ENCODE results near the gene DHODH.

Gene DHODH

DNA sequence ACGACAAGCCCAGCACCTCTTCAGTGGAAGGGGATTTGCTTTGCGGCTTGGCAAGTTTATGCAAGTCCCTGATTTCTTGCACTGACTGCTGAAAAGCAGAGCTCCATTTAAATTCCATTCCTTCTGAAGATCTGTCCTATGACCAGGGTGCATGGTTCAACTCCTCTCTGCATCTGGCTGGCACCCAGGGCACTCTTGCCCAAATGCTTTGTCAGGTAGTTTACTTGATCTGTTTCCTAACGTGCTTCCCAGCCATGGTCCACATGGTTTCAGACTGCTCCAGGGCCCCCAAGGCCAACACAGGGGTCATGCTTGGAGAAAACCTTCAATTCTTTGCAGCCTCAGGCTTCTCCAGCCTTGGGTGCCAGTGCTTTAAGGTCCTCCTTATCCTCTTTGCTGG, 34.5 kb downstream of the DHODH start:
- H3K27ac ChIP-seq (ENCODE audit: poor library complexity, severe bottlenecking), result no peak overlapping the region
- no peaks in the 10 kb centered on the region for H3K4me1 ChIP-seq (ENCODE audit: insufficient read depth, poor library complexity, severe bottlenecking)
- no peak for DNase-seq (ENCODE audit: low spot score)
- H3K27me3 ChIP-seq (ENCODE audit: insufficient read depth, poor library complexity, severe bottlenecking), result no peaks in the 10 kb centered on the region
- ATAC-seq (ENCODE audit: low read depth), result no peak
- H3K36me3 ChIP-seq (ENCODE audit: low read depth), result no peaks in the 10 kb centered on the region
- TF ChIP-seq, protein P1, sequence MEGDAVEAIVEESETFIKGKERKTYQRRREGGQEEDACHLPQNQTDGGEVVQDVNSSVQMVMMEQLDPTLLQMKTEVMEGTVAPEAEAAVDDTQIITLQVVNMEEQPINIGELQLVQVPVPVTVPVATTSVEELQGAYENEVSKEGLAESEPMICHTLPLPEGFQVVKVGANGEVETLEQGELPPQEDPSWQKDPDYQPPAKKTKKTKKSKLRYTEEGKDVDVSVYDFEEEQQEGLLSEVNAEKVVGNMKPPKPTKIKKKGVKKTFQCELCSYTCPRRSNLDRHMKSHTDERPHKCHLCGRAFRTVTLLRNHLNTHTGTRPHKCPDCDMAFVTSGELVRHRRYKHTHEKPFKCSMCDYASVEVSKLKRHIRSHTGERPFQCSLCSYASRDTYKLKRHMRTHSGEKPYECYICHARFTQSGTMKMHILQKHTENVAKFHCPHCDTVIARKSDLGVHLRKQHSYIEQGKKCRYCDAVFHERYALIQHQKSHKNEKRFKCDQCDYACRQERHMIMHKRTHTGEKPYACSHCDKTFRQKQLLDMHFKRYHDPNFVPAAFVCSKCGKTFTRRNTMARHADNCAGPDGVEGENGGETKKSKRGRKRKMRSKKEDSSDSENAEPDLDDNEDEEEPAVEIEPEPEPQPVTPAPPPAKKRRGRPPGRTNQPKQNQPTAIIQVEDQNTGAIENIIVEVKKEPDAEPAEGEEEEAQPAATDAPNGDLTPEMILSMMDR (IDR thresholded peaks at IDR 0.05; ENCODE audit: poor library complexity, severe bottlenecking), result no peak
- no peaks in the 10 kb centered on the region for H3K9me3 ChIP-seq (ENCODE audit: severe bottlenecking)
- H3K4me3 ChIP-seq (ENCODE audit: severe bottlenecking), result no peak overlapping the region

DNA sequence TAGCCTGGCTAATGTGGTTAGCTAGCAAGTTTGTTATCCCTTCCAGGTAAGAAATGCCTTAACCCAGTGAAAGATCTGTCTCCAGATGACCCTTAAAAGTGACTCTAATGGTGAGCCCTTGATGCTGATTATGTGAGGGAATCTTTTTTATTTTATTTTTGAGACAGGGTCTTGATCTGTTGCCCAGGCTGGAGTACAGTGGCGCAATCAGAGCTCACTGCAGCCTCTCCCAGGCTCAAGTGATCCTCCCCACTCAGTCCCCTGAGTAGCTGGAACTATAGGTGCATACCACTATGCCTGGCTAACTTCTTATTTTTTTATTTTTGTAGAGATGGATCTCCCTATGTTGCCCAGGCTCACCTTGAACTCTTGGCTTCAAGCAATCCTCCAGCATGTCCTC, 35.0 kb downstream of the DHODH start:
- TF ChIP-seq, protein P1 (IDR thresholded peaks at IDR 0.05; ENCODE audit: poor library complexity, severe bottlenecking), result no peak
- DNase-seq (ENCODE audit: low spot score) (no peak), ATAC-seq (ENCODE audit: low read depth) (no peak)
- no peak overlapping the region for H3K4me3 ChIP-seq (ENCODE audit: severe bottlenecking)
- no peaks in the 10 kb centered on the region for H3K4me1 ChIP-seq (ENCODE audit: insufficient read depth, poor library complexity, severe bottlenecking)
- no peaks in the 10 kb centered on the region for H3K9me3 ChIP-seq (ENCODE audit: severe bottlenecking)
- no peak overlapping the region for H3K27ac ChIP-seq (ENCODE audit: poor library complexity, severe bottlenecking)
- no peaks in the 10 kb centered on the region for H3K27me3 ChIP-seq (ENCODE audit: insufficient read depth, poor library complexity, severe bottlenecking)
- H3K36me3 ChIP-seq (ENCODE audit: low read depth), result no peaks in the 10 kb centered on the region

DNA sequence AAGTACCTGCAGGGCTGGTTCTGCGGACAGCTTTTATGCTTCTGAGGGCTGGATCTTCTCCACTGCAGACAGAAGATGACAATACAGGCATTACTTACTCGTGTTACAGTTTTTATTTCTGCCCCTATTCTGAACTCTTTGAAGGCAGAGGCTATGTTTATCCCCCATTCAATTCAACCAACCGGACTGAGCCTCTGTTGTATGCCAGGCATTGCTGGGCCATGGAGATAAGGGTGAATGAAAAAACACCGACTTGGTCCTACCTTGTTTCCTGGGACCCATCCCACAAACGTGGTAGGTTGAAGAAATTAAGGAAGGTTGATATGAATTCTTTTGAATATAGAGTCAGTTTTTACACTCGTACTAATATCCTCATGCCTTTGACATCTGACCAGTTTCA, 35.8 kb downstream of the DHODH start:
- Histone ChIP-seq H3K36me3 (ENCODE audit: low read depth) (no peaks in the 10 kb centered on the region), H3K9me3 (ENCODE audit: severe bottlenecking) (no peaks in the 10 kb centered on the region), H3K27ac (ENCODE audit: poor library complexity, severe bottlenecking) (no peak overlapping the region), H3K4me1 (ENCODE audit: insufficient read depth, poor library complexity, severe bottlenecking) (no peaks in the 10 kb centered on the region), H3K4me3 (ENCODE audit: severe bottlenecking) (no peak overlapping the region), H3K27me3 (ENCODE audit: insufficient read depth, poor library complexity, severe bottlenecking) (no peaks in the 10 kb centered on the region)
- no peak for ATAC-seq (ENCODE audit: low read depth)
- TF ChIP-seq, protein P1 (IDR thresholded peaks at IDR 0.05; ENCODE audit: poor library complexity, severe bottlenecking), result no peak
- DNase-seq (ENCODE audit: low spot score), result no peak

DNA sequence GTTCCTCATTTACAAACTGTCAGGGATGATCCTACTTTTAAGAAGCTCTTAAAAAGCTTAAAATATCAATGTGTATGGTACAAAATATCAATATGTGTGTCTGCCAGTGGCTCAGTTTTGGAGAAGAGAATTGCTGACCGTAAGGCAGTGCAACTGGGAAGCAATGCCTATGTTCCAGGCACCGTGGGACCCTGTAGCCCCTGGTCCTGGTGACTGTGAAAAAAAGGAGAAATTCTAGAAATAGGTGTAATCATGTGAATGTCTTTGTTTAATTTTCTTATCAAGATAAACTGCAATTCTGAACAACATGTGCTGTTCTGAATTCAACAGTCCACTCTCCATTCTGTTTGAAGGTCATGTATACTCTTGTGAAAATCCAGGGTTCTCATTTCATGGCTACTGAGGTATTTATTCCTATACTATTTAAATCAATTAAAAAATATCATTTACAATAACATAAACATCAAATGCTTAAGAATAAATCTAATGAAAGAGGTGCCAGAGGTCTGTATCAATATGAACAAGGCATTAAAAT, 36.3 kb downstream of the DHODH start:
- Histone ChIP-seq H3K9me3 (ENCODE audit: severe bottlenecking) (no peaks in the 10 kb centered on the region), H3K4me3 (ENCODE audit: severe bottlenecking) (no peak overlapping the region), H3K27me3 (ENCODE audit: insufficient read depth, poor library complexity, severe bottlenecking) (no peaks in the 10 kb centered on the region), H3K4me1 (ENCODE audit: insufficient read depth, poor library complexity, severe bottlenecking) (no peaks in the 10 kb centered on the region), H3K36me3 (ENCODE audit: low read depth) (no peaks in the 10 kb centered on the region), H3K27ac (ENCODE audit: poor library complexity, severe bottlenecking) (no peak overlapping the region)
- DNase-seq (ENCODE audit: low spot score), result no peak
- ATAC-seq (ENCODE audit: low read depth), result no peak
- TF ChIP-seq, protein P1 (IDR thresholded peaks at IDR 0.05; ENCODE audit: poor library complexity, severe bottlenecking), result no peak

DNA sequence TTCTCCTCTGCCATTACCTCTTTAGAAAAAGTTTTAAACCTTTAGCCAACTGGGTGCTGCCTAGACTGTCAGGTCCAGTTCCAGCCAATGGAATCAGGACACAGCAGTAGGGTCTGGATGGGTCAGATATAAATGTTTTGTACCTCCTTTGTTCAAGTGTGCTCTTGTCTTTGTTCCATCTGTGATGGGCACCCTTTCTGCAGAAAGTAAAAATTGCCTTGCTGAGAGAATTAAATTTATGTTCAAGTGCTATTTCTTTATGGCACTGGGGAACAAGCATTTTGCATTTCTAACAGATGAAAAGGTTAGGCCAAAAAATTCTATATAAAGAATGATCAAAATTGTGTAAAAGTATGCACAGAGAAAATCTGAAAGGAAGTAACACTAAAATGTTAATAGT, 40.6 kb downstream of the DHODH start:
- no peak for DNase-seq (ENCODE audit: low spot score)

More for the DNA sequence above, 40.6 kb downstream of the DHODH start:
- Histone ChIP-seq H3K27ac (ENCODE audit: poor library complexity, severe bottlenecking) (no peak overlapping the region), H3K4me1 (ENCODE audit: insufficient read depth, poor library complexity, severe bottlenecking) (no peaks in the 10 kb centered on the region), H3K9me3 (ENCODE audit: severe bottlenecking) (no peaks in the 10 kb centered on the region), H3K36me3 (ENCODE audit: low read depth) (no peaks in the 10 kb centered on the region), H3K27me3 (ENCODE audit: insufficient read depth, poor library complexity, severe bottlenecking) (no peaks in the 10 kb centered on the region), H3K4me3 (ENCODE audit: severe bottlenecking) (no peak overlapping the region)
- ATAC-seq (ENCODE audit: low read depth), result no peak
- TF ChIP-seq, protein P1 (IDR thresholded peaks at IDR 0.05; ENCODE audit: poor library complexity, severe bottlenecking), result no peak

Data from RWPE2 (cell line).